GM12878 (cell line): ENCODE measurements around the gene USP9X. TPM values are rescaled to one million over a fixed set of nuclear protein-coding genes. Genes with fewer than 3 reads are reported as not detected.

ENCODE experiments used
- ATAC-seq: fragments of 200-7000 bp; cut with Tn5 transposase; 3 replicates; pipeline ENCODE4 v1.9.1; 2020; ENCODE audit warnings: mild to moderate bottlenecking, moderate library complexity
- BruUV-seq: library from RNA; stranded (reverse); fragments of 400-500 nt; replicated peaks from 2 replicates; lab custom pipeline; 2021; lab: Mats Ljungman, UMichigan
- CTCF ChIA-PET: fragments of 300-600 bp; sonication (Branson Sonifier 250); formaldehyde crosslinking; extraction: SDS; loops from one replicate; lab custom pipeline; 2021; ENCODE audit warnings: inconsistent platforms; lab: Yijun Ruan, JAX
- POLR2A ChIA-PET: fragments of 350-600 bp; formaldehyde crosslinking; extraction: SDS; loops from one replicate; lab custom pipeline; 2021; ENCODE audit warnings: inconsistent platforms; lab: Charles Lee
- RAD21 ChIA-PET: fragments of 300-600 bp; sonication (Branson Sonifier 250); formaldehyde crosslinking; loops from one replicate; lab custom pipeline; 2023; ENCODE audit warnings: antibody characterized with exemption; ENCODE audit not compliant: unreplicated experiment; lab: Charles Lee
- SMC1A ChIA-PET: fragments of 300-600 bp; sonication (Branson Sonifier 250); formaldehyde crosslinking; loops from one replicate; lab custom pipeline; 2023; ENCODE audit not compliant: unreplicated experiment, uncharacterized antibody; lab: Charles Lee
- DNase-seq: peaks from one replicate; pipeline ENCODE4 v3.0.0-alpha.2; 2011; ENCODE audit warnings: low read depth, low spot score
- FAIRE-seq: peaks from 3 replicates; lab custom pipeline; 2011; peaks lifted over from hg19 to GRCh38; lab: Jason Lieb, UNC
- H2AFZ ChIP-seq: 2 replicates; pipeline ENCODE4 v1.6.0; 2011; ENCODE audit warnings: low read depth, low read length, control low read depth; ENCODE audit not compliant: control insufficient read depth
- H3K27ac ChIP-seq: 2 replicates; pipeline ENCODE4 v1.5.1; 2011; ENCODE audit warnings: control low read depth; ENCODE audit not compliant: control insufficient read depth, insufficient read depth
- H3K27me3 ChIP-seq, 2 experiments: replicated peaks in 1 of 2; 2 replicates each; pipeline versions ENCODE4 v1.6.0 to v1.6.1; 2011; ENCODE audit warnings: low read length in 1 of 2; ENCODE audit not compliant: control insufficient read depth in 2 of 2, insufficient read depth in 2 of 2
- H3K36me3 ChIP-seq, 2 experiments: 2 replicates each; pipeline ENCODE4 v1.5.1; 2011; ENCODE audit warnings: low read length in 1 of 2; ENCODE audit not compliant: control insufficient read depth in 2 of 2, insufficient read depth in 2 of 2
- H3K4me1 ChIP-seq: 2 replicates; pipeline ENCODE4 v1.6.1; 2011; ENCODE audit warnings: mild to moderate bottlenecking, low read length, moderate library complexity, mixed read lengths; ENCODE audit not compliant: control insufficient read depth, insufficient read depth
- H3K4me2 ChIP-seq: 2 replicates; pipeline ENCODE4 v1.6.0; 2011; ENCODE audit warnings: control low read depth; ENCODE audit not compliant: control insufficient read depth, insufficient read depth
- H3K4me3 ChIP-seq: fragments of 200-600 bp; sonication (generic); 2 replicates; pipeline ENCODE4 v1.5.1; 2016
- H3K79me2 ChIP-seq: 2 replicates; pipeline ENCODE4 v1.6.0; 2011; ENCODE audit warnings: low read length; ENCODE audit not compliant: control insufficient read depth, insufficient read depth
- H3K9ac ChIP-seq: 2 replicates; pipeline ENCODE4 v1.8.0; 2011; ENCODE audit warnings: low read length, control low read depth, mixed read lengths; ENCODE audit not compliant: control insufficient read depth, insufficient read depth
- H3K9me3 ChIP-seq: replicated peaks from 3 replicates; pipeline ENCODE4 v1.5.1; 2011; ENCODE audit warnings: mild to moderate bottlenecking, low read length; ENCODE audit not compliant: control insufficient read depth, insufficient read depth
- H4K20me1 ChIP-seq: 2 replicates; pipeline ENCODE4 v1.6.0; 2011; ENCODE audit not compliant: control insufficient read depth, insufficient read depth
- ATF3 ChIP-seq: IDR thresholded peaks from 2 replicates; pipeline ENCODE4 v1.6.1; 2011; ENCODE audit warnings: low read depth, mild to moderate bottlenecking, low read length, moderate library complexity, borderline replicate concordance; ENCODE audit errors: extremely low read depth
- BCL11A ChIP-seq: IDR thresholded peaks from 2 replicates; pipeline ENCODE4 v1.6.1; 2011; ENCODE audit warnings: low read depth, low read length
- BHLHE40 ChIP-seq, 2 experiments: fragments of 450-650 bp in 1 of 2; IDR thresholded peaks; 2 replicates each; pipeline ENCODE4 v1.6.1; 2011 to 2017; ENCODE audit warnings: low read depth in 2 of 2, borderline replicate concordance in 1 of 2, improper control_type of control experiment in 1 of 2, low read length in 1 of 2, mild to moderate bottlenecking in 1 of 2
- BMI1 ChIP-seq: fragments of 450-650 bp; IDR thresholded peaks from 2 replicates; pipeline ENCODE4 v1.6.1; 2016; ENCODE audit warnings: mild to moderate bottlenecking, moderate library complexity, borderline replicate concordance
- CHD1 ChIP-seq: IDR thresholded peaks from 2 replicates; pipeline ENCODE4 v1.6.1; 2012; ENCODE audit warnings: low read depth, low read length, improper control_type of control experiment
- E2F8 ChIP-seq: fragments of 450-650 bp; IDR thresholded peaks from 2 replicates; pipeline ENCODE4 v1.6.1; 2018; ENCODE audit warnings: mild to moderate bottlenecking, low read depth, moderate library complexity; ENCODE audit not compliant: partially characterized antibody
- EP300 ChIP-seq, 2 experiments: fragments of 150-350 bp in 1 of 2; IDR thresholded peaks; 2 replicates each; pipeline ENCODE4 v1.6.1; 2011 to 2012; ENCODE audit warnings: low read depth in 2 of 2, low read length in 2 of 2, borderline replicate concordance in 1 of 2, improper control_type of control experiment in 1 of 2, inconsistent platforms in 1 of 2; ENCODE audit not compliant: control insufficient read depth in 1 of 2
- ETV6 ChIP-seq, 2 experiments: fragments of 450-650 bp in 1 of 2; IDR thresholded peaks in 1 of 2; conservative IDR thresholded peaks in 1 of 2; 2 replicates each; pipeline ENCODE4 v1.6.1; 2014; ENCODE audit warnings: antibody characterized with exemption in 1 of 2, borderline replicate concordance in 1 of 2, low read depth in 1 of 2, mild to moderate bottlenecking in 1 of 2, moderate library complexity in 1 of 2
- FOXK2 ChIP-seq: fragments of 450-650 bp; IDR thresholded peaks from 2 replicates; pipeline ENCODE4 v1.6.1; 2017; ENCODE audit warnings: mild to moderate bottlenecking, moderate library complexity
- HDGF ChIP-seq: fragments of 450-650 bp; IDR thresholded peaks from 2 replicates; pipeline ENCODE4 v1.6.1; 2016; ENCODE audit warnings: antibody characterized with exemption
- NFYA ChIP-seq: IDR thresholded peaks from 2 replicates; pipeline ENCODE4 v1.6.1; 2011; ENCODE audit warnings: low read depth, mild to moderate bottlenecking, low read length, improper control_type of control experiment, borderline replicate concordance
- POLR2AphosphoS2 ChIP-seq: IDR thresholded peaks from 2 replicates; pipeline ENCODE4 v1.6.1; 2011; ENCODE audit warnings: low read depth, mild to moderate bottlenecking, low read length, improper control_type of control experiment, moderate library complexity
- SMAD1 ChIP-seq: fragments of 450-650 bp; IDR thresholded peaks from 2 replicates; pipeline ENCODE4 v1.6.1; 2018; ENCODE audit warnings: mild to moderate bottlenecking, low read depth; ENCODE audit not compliant: partially characterized antibody
- SMARCA5 ChIP-seq: fragments of 450-650 bp; IDR thresholded peaks from 2 replicates; pipeline ENCODE4 v1.6.1; 2017; ENCODE audit warnings: mild to moderate bottlenecking
- SPI1 ChIP-seq: IDR thresholded peaks from 2 replicates; pipeline ENCODE4 v1.6.1; 2011; ENCODE audit warnings: low read depth, mild to moderate bottlenecking, low read length, moderate library complexity, borderline replicate concordance; ENCODE audit not compliant: insufficient read depth
- ZNF207 ChIP-seq: fragments of 450-650 bp; IDR thresholded peaks from 2 replicates; pipeline ENCODE4 v1.6.1; 2014; ENCODE audit warnings: antibody characterized with exemption, mild to moderate bottlenecking, borderline replicate concordance
- ZZZ3 ChIP-seq: IDR thresholded peaks from 2 replicates; pipeline ENCODE4 v1.6.1; 2011; ENCODE audit warnings: low read depth; ENCODE audit not compliant: control insufficient read depth, insufficient read length
- WGBS: methylation state at CpG from one replicate; pipeline ENCODE4 v1.1.6; 2016; ENCODE audit warnings: low lambda C conversion rate; ENCODE audit not compliant: insufficient replicate concordance, insufficient coverage; ENCODE audit errors: missing lambda C conversion rate; 5-methylcytosine and 5-hydroxymethylcytosine counted together
- in situ Hi-C: fragments of 300-500 bp; cut with MboI; formaldehyde crosslinking; loops from 9 replicates; pipeline ENCODE4 v1.14.3; 2018; ENCODE audit warnings: mixed read lengths
- intact Hi-C: fragments of 100-400 bp; cut with micrococcal nuclease; formaldehyde crosslinking; loops from one replicate; pipeline ENCODE4 v1.14.2; 2022; ENCODE audit not compliant: unreplicated experiment
- polyA plus RNA-seq, 11 experiments: library from polyadenylated mRNA; depleted of rRNA in 4 of 11; unstranded in 6 of 11; stranded (reverse) in 5 of 11; fragments of >200 nt; fragmentation: Nextera tagmentation in 4 of 11; fragmentation: Illumina TruSeq in 1 of 11; extraction: Ambion mirVana in 4 of 11; extraction: Trizol in 1 of 11; gene quantifications; 1 replicate in 1 of 11; 2 replicates in 10 of 11; pipeline versions ENCODE4 v1.2.1 to v1.2.3, GENCODE V29; 2011 to 2016; ENCODE audit warnings: inconsistent platforms in 2 of 11, missing spikeins in 2 of 11, low read depth in 1 of 11
- total RNA-seq, 4 experiments: library from RNA; depleted of rRNA in 3 of 4; stranded (reverse); fragments of >200 nt in 3 of 4; fragmentation: Illumina TruSeq in 1 of 4; extraction: Trizol in 1 of 4; gene quantifications; 2 replicates each; pipeline versions ENCODE4 v1.2.1 to v1.2.3, GENCODE V29; 2013 to 2021
- TF ChIP-seq, protein P1 (sequence below): fragments of 450-650 bp; formaldehyde crosslinking; IDR thresholded peaks from 2 replicates; pipeline ENCODE4 v1.4.0; 2020; ENCODE audit warnings: mild to moderate bottlenecking, moderate library complexity

Gene USP9X
- total and polyA plus RNA-seq, 10 of the 15 experiments (the other 5 are each of a cell fraction or from before 2014, with no cell fraction given): 9.3 to 61.6 (median 31.7) TPM

GRCh38 chrX:41050359-41050758, 34.9 kb upstream of the USP9X start:
- ChIA-PET SMC1A (no interaction called here), POLR2A (no interaction called here), RAD21 (no interaction called here), CTCF (no interaction called here)
- Histone ChIP-seq H3K4me1 (no peaks in the 10 kb centered on the region), H3K4me2 (no peak overlapping the region), H3K27me3 (no peaks in the 10 kb centered on the region; a peak in 2 of 4 replicates), H3K79me2 (no peaks in the 10 kb centered on the region), H4K20me1 (no peaks in the 10 kb centered on the region), H3K9me3 (no peaks in the 10 kb centered on the region), H3K36me3 (no peaks in the 10 kb centered on the region), H3K27ac (no peak overlapping the region), H3K9ac (no peak overlapping the region), H2AFZ (no peak overlapping the region), H3K4me3 (no peak overlapping the region)
- FAIRE-seq (no peak), DNase-seq (no peak), ATAC-seq (no peak)
- WGBS: 100% methylated on average over 1 of the region's 1 CpG
- intact Hi-C loops: no loop called here
- in situ Hi-C loops: no loop called here
- BruUV-seq: no TSS peak
- TF ChIP-seq E2F8 (no peak), ETV6 (conservative IDR thresholded peaks at IDR 0.05 in 1 of 2, IDR thresholded peaks at IDR 0.05 in 1 of 2; ENCODE audit: borderline replicate concordance in 1 of 2, low read depth in 1 of 2) (no peak), POLR2AphosphoS2 (no peak), EP300 (IDR thresholded peaks at IDR 0.05; ENCODE audit: borderline replicate concordance in 1 of 2, control insufficient read depth in 1 of 2, low read depth in 2 of 2, low read length in 2 of 2) (no peak), SPI1 (no peak), ZZZ3 (no peak), HDGF (no peak), BMI1 (no peak), ATF3 (no peak), BHLHE40 (IDR thresholded peaks at IDR 0.05; ENCODE audit: borderline replicate concordance in 1 of 2, low read depth in 2 of 2, low read length in 1 of 2) (no peak), NFYA (no peak), FOXK2 (no peak), SMARCA5 (no peak), ZNF207 (no peak), BCL11A (no peak), CHD1 (no peak), SMAD1 (no peak)
- TF ChIP-seq, protein P1, sequence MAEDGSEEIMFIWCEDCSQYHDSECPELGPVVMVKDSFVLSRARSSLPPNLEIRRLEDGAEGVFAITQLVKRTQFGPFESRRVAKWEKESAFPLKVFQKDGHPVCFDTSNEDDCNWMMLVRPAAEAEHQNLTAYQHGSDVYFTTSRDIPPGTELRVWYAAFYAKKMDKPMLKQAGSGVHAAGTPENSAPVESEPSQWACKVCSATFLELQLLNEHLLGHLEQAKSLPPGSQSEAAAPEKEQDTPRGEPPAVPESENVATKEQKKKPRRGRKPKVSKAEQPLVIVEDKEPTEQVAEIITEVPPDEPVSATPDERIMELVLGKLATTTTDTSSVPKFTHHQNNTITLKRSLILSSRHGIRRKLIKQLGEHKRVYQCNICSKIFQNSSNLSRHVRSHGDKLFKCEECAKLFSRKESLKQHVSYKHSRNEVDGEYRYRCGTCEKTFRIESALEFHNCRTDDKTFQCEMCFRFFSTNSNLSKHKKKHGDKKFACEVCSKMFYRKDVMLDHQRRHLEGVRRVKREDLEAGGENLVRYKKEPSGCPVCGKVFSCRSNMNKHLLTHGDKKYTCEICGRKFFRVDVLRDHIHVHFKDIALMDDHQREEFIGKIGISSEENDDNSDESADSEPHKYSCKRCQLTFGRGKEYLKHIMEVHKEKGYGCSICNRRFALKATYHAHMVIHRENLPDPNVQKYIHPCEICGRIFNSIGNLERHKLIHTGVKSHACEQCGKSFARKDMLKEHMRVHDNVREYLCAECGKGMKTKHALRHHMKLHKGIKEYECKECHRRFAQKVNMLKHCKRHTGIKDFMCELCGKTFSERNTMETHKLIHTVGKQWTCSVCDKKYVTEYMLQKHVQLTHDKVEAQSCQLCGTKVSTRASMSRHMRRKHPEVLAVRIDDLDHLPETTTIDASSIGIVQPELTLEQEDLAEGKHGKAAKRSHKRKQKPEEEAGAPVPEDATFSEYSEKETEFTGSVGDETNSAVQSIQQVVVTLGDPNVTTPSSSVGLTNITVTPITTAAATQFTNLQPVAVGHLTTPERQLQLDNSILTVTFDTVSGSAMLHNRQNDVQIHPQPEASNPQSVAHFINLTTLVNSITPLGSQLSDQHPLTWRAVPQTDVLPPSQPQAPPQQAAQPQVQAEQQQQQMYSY (CRISPR knock-in tag): no peak
